HEK293 (cell line): ENCODE measurements around the gene CCDC78.
A peak's percentile ranks its signal among the peaks of the same experiment; 100 is the strongest.

Experiments used
- GLIS1 ChIP-seq: fragments of 450-650 bp; formaldehyde crosslinking; IDR thresholded peaks from 2 replicates; pipeline ENCODE4 v1.5.1; 2016; ENCODE audit warnings: missing biosample characterization, missing genetic modification characterization
- HOXD13 ChIP-seq: sonication (generic); formaldehyde crosslinking; IDR thresholded peaks from 2 replicates; pipeline ENCODE4 v1.8.0; 2022; ENCODE audit warnings: missing genetic modification reagents, borderline replicate concordance
- MYNN ChIP-seq: fragments of 450-650 bp; formaldehyde crosslinking; IDR thresholded peaks from 2 replicates; pipeline ENCODE4 v1.5.1; 2016; ENCODE audit warnings: missing biosample characterization, missing genetic modification characterization, borderline replicate concordance
- PRDM10 ChIP-seq: fragments of 450-650 bp; formaldehyde crosslinking; IDR thresholded peaks from 2 replicates; pipeline ENCODE4 v1.5.1; 2016; ENCODE audit warnings: missing biosample characterization, missing genetic modification characterization
- SP2 ChIP-seq: fragments of 450-650 bp; formaldehyde crosslinking; IDR thresholded peaks from 2 replicates; pipeline ENCODE4 v1.5.1; 2016; ENCODE audit warnings: missing biosample characterization, missing genetic modification characterization
- TCF7L2 ChIP-seq: IDR thresholded peaks from 2 replicates; pipeline ENCODE4 v1.6.1; 2011; ENCODE audit warnings: low read depth, mild to moderate bottlenecking, inconsistent platforms, low read length, moderate library complexity, borderline replicate concordance
- ZNF16 ChIP-seq: fragments of 450-650 bp; formaldehyde crosslinking; IDR thresholded peaks from 2 replicates; pipeline ENCODE4 v1.5.1; 2016; ENCODE audit warnings: low read depth, missing biosample characterization, missing genetic modification characterization
- ZNF19 ChIP-seq: fragments of 450-650 bp; formaldehyde crosslinking; IDR thresholded peaks from 2 replicates; pipeline ENCODE4; 2016; ENCODE audit warnings: missing biosample characterization, missing genetic modification characterization, low read depth
- ZNF221 ChIP-seq: fragments of 450-650 bp; formaldehyde crosslinking; IDR thresholded peaks from 2 replicates; pipeline ENCODE4 v1.5.1; 2017; ENCODE audit warnings: missing biosample characterization, missing genetic modification characterization, borderline replicate concordance
- ZNF24 ChIP-seq: fragments of 450-650 bp; formaldehyde crosslinking; IDR thresholded peaks from 2 replicates; pipeline ENCODE4 v1.5.1; 2016; ENCODE audit warnings: missing biosample characterization, missing genetic modification characterization
- ZNF791 ChIP-seq: fragments of 450-650 bp; formaldehyde crosslinking; IDR thresholded peaks from 2 replicates; pipeline ENCODE4 v1.5.1; 2016; ENCODE audit warnings: missing biosample characterization, missing genetic modification characterization
- TF ChIP-seq, protein P1 (sequence below): fragments of 450-650 bp; formaldehyde crosslinking; optimal IDR thresholded peaks from 2 replicates; pipeline ENCODE3; 2016; ENCODE audit warnings: missing biosample characterization, mild to moderate bottlenecking, missing genetic modification characterization
- TF ChIP-seq, protein P2 (sequence below): fragments of 450-650 bp; formaldehyde crosslinking; IDR thresholded peaks from 2 replicates; pipeline ENCODE4 v1.5.1; 2016; ENCODE audit warnings: missing biosample characterization, missing genetic modification characterization

DNA sequence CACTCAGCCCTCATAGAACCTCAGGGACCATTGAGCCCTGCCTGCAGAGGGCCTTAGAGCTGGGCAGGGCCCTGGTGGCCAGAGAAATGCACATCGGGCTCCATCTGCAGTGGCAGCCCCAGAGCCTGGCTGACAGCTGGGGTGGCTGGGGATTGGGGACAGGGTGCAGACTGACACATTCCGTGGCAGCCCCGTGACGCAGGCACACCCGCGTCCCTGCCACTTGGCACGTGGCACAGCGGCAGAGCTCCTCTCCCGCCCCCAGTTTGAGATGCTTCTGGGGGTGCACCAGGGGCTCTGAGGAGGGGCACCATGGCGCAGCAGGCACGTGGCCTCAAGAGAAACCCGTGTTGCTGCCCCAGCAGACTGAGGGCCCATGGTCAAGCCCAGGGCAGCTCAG, 22.8 kb downstream of the CCDC78 start:
- TF ChIP-seq, protein P1, sequence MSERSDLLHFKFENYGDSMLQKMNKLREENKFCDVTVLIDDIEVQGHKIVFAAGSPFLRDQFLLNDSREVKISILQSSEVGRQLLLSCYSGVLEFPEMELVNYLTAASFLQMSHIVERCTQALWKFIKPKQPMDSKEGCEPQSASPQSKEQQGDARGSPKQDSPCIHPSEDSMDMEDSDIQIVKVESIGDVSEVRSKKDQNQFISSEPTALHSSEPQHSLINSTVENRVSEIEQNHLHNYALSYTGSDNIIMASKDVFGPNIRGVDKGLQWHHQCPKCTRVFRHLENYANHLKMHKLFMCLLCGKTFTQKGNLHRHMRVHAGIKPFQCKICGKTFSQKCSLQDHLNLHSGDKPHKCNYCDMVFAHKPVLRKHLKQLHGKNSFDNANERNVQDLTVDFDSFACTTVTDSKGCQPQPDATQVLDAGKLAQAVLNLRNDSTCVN: no peak
- TF ChIP-seq PRDM10 (tag by site-specific recombination) (no peak), ZNF19 (tag by site-specific recombination) (no peak), MYNN (tag by site-specific recombination) (no peak), SP2 (tag by site-specific recombination) (no peak), TCF7L2 (no peak), HOXD13 (CRISPR knock-in tag) (no peak), ZNF221 (no peak), ZNF16 (tag by site-specific recombination) (no peak), ZNF791 (tag by site-specific recombination) (no peak), ZNF24 (tag by site-specific recombination) (no peak), GLIS1 (no peak)
- TF ChIP-seq, protein P2, sequence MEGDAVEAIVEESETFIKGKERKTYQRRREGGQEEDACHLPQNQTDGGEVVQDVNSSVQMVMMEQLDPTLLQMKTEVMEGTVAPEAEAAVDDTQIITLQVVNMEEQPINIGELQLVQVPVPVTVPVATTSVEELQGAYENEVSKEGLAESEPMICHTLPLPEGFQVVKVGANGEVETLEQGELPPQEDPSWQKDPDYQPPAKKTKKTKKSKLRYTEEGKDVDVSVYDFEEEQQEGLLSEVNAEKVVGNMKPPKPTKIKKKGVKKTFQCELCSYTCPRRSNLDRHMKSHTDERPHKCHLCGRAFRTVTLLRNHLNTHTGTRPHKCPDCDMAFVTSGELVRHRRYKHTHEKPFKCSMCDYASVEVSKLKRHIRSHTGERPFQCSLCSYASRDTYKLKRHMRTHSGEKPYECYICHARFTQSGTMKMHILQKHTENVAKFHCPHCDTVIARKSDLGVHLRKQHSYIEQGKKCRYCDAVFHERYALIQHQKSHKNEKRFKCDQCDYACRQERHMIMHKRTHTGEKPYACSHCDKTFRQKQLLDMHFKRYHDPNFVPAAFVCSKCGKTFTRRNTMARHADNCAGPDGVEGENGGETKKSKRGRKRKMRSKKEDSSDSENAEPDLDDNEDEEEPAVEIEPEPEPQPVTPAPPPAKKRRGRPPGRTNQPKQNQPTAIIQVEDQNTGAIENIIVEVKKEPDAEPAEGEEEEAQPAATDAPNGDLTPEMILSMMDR: 0 out of 2 replicates have a peak, but pooled peaks have one; percentile 12
